Neural progenitor cell (in vitro differentiated cells): ENCODE results near the gene ANKRD1. TPM values are rescaled to one million over a fixed set of nuclear protein-coding genes. Genes with fewer than 3 reads are reported as not detected.
"Not testable (repeated sequence)": the region's sequence is repeated elsewhere in the genome, so short reads cannot be mapped to it uniquely, and the experiment has no call there.

Experiments
- DNase-seq: peaks from one replicate; pipeline ENCODE4 v3.0.0-alpha.2; 2016; ENCODE audit warnings: low spot score
- H2AFZ ChIP-seq: fragments of 200-600 bp; sonication (generic); replicated peaks from 2 replicates; pipeline ENCODE4 v1.6.1; 2016; ENCODE audit warnings: antibody characterized with exemption
- H3F3A ChIP-seq: fragments of 200-600 bp; sonication (generic); 2 replicates; pipeline ENCODE4 v1.6.1; 2016; ENCODE audit warnings: antibody characterized with exemption, low read depth
- H3K27ac ChIP-seq: fragments of 200-600 bp; sonication (generic); 2 replicates; pipeline ENCODE4 v1.5.1; 2016; ENCODE audit warnings: mild to moderate bottlenecking
- H3K27me3 ChIP-seq: fragments of 200-600 bp; sonication (generic); 2 replicates; pipeline ENCODE4 v1.6.1; 2016; ENCODE audit warnings: mild to moderate bottlenecking, moderate library complexity
- H3K36me3 ChIP-seq: fragments of 200-600 bp; sonication (generic); 2 replicates; pipeline ENCODE4 v1.5.1; 2016
- H3K4me1 ChIP-seq: fragments of 200-600 bp; sonication (generic); 2 replicates; pipeline ENCODE4 v1.6.1; 2016; ENCODE audit warnings: mixed run types
- H3K4me2 ChIP-seq: fragments of 200-600 bp; sonication (generic); 2 replicates; pipeline ENCODE4 v1.6.1; 2016
- H3K4me3 ChIP-seq: fragments of 200-600 bp; sonication (generic); 2 replicates; pipeline ENCODE4 v1.5.1; 2016
- H3K79me2 ChIP-seq: fragments of 200-600 bp; sonication (generic); 2 replicates; pipeline ENCODE4 v1.6.1; 2016; ENCODE audit warnings: low read depth
- H3K9ac ChIP-seq: fragments of 200-600 bp; sonication (generic); 2 replicates; pipeline ENCODE4 v1.6.1; 2016
- H3K9me3 ChIP-seq: fragments of 200-600 bp; sonication (generic); 2 replicates; pipeline ENCODE4 v1.5.1; 2016; ENCODE audit warnings: low read depth
- H4K20me1 ChIP-seq: fragments of 200-600 bp; sonication (generic); 2 replicates; pipeline ENCODE4 v1.6.1; 2016; ENCODE audit warnings: low read depth
- H3K27ac Mint-ChIP-seq: 3 replicates; pipeline ENCODE4 v1.8.0; 2021; ENCODE audit warnings: mixed read lengths
- H3K27me3 Mint-ChIP-seq: 2 replicates; pipeline ENCODE4 v1.8.0; 2022; ENCODE audit warnings: low read depth, mild to moderate bottlenecking, inconsistent platforms, moderate library complexity, mixed read lengths; ENCODE audit not compliant: insufficient read depth
- H3K36me3 Mint-ChIP-seq: 3 replicates; pipeline ENCODE4 v1.8.0; 2021; ENCODE audit warnings: mixed read lengths
- H3K4me1 Mint-ChIP-seq: 3 replicates; pipeline ENCODE4 v1.8.0; 2021; ENCODE audit warnings: mixed read lengths
- H3K4me3 Mint-ChIP-seq: 3 replicates; pipeline ENCODE4 v1.8.0; 2021; ENCODE audit warnings: mild to moderate bottlenecking, moderate library complexity, mixed read lengths
- H3K9me3 Mint-ChIP-seq: 3 replicates; pipeline ENCODE4 v1.8.0; 2020; ENCODE audit warnings: mixed read lengths
- CTCF ChIP-seq: fragments of 200-600 bp; sonication (generic); IDR thresholded peaks from 2 replicates; pipeline ENCODE4 v1.5.1; 2017; ENCODE audit warnings: antibody characterized with exemption, mild to moderate bottlenecking
- EZH2 ChIP-seq: fragments of 200-600 bp; sonication (generic); IDR thresholded peaks from 2 replicates; pipeline ENCODE4 v1.6.1; 2017; ENCODE audit warnings: antibody characterized with exemption, mild to moderate bottlenecking, moderate library complexity
- EZH2phosphoT487 ChIP-seq: fragments of 200-600 bp; sonication (generic); IDR thresholded peaks from 2 replicates; pipeline ENCODE4 v1.6.1; 2017; ENCODE audit warnings: antibody characterized with exemption
- total RNA-seq: library from RNA; depleted of rRNA; stranded (reverse); fragments of >200 nt; gene quantifications from 2 replicates; pipeline ENCODE4 v1.2.3, GENCODE V29; 2015; ENCODE audit warnings: low replicate concordance

ANKRD1 gene
- total RNA-seq, 1 donor from 2014 or later, result 1.2 TPM

- H3K27ac ChIP-seq, result no peak overlapping the region
- H3K4me2 ChIP-seq, result no peak overlapping the region
- H2AFZ ChIP-seq, result no peak overlapping the region
- Mint-ChIP-seq H3K27me3 (no peaks in the 10 kb centered on the region), H3K4me3 (no peak overlapping the region), H3K27ac (no peak overlapping the region), H3K36me3 (peaks cover 17% of the 10 kb centered on the region), H3K9me3 (no peaks in the 10 kb centered on the region), H3K4me1 (no peaks in the 10 kb centered on the region)
- no peak for TF ChIP-seq EZH2phosphoT487
- no peak for TF ChIP-seq EZH2
- no peak for TF ChIP-seq CTCF
- no peaks in the 10 kb centered on the region for H3K27me3 ChIP-seq
- H3K4me3 ChIP-seq, result no peak overlapping the region
- no peaks in the 10 kb centered on the region for H3K9me3 ChIP-seq
- peaks cover 6% of the 10 kb centered on the region for H4K20me1 ChIP-seq
- no peak for DNase-seq
- H3K36me3 ChIP-seq, result peaks cover 15% of the 10 kb centered on the region
- no peaks in the 10 kb centered on the region for H3K4me1 ChIP-seq
- H3K79me2 ChIP-seq, result no peaks in the 10 kb centered on the region
- no peaks in the 10 kb centered on the region for H3F3A ChIP-seq
- no peak overlapping the region for H3K9ac ChIP-seq
Observed at GRCh38 chr10:90885176-90885575, 35.7 kb downstream of the ANKRD1 start.

- no peak overlapping the region for H3K9ac ChIP-seq
- no peak overlapping the region for H3K4me2 ChIP-seq
- Mint-ChIP-seq H3K27me3 (no peaks in the 10 kb centered on the region), H3K9me3 (no peaks in the 10 kb centered on the region), H3K27ac (no peak overlapping the region), H3K36me3 (peaks cover 16% of the 10 kb centered on the region), H3K4me3 (no peak overlapping the region), H3K4me1 (no peaks in the 10 kb centered on the region)
- no peaks in the 10 kb centered on the region for H3K4me1 ChIP-seq
- H3K4me3 ChIP-seq, result no peak overlapping the region
- no peaks in the 10 kb centered on the region for H3K27me3 ChIP-seq
- no peaks in the 10 kb centered on the region for H3K9me3 ChIP-seq
- no peak for DNase-seq
- no peak overlapping the region for H3K27ac ChIP-seq
- no peaks in the 10 kb centered on the region for H3K79me2 ChIP-seq
- peaks cover 6% of the 10 kb centered on the region for H4K20me1 ChIP-seq
- H2AFZ ChIP-seq, result no peak overlapping the region
- TF ChIP-seq EZH2 (no peak), EZH2phosphoT487 (no peak), CTCF (no peak)
- no peaks in the 10 kb centered on the region for H3F3A ChIP-seq
- H3K36me3 ChIP-seq, result peaks cover 15% of the 10 kb centered on the region
Observed at GRCh38 chr10:90884431-90884830, 36.5 kb downstream of the ANKRD1 start.

- H3K4me2 ChIP-seq, H3K4me1 ChIP-seq, H2AFZ ChIP-seq, H3K27me3 Mint-ChIP-seq, H3K9me3 ChIP-seq, H3K27ac Mint-ChIP-seq, H3K4me1 Mint-ChIP-seq, H3K4me3 Mint-ChIP-seq, H3K9me3 Mint-ChIP-seq, H3F3A ChIP-seq, H3K9ac ChIP-seq, H3K79me2 ChIP-seq, H3K27ac ChIP-seq, H3K27me3 ChIP-seq, H3K36me3 Mint-ChIP-seq, H3K4me3 ChIP-seq, H3K36me3 ChIP-seq: not testable (repeated sequence)
- DNase-seq, result peak; percentile 17
- peaks cover 14% of the 10 kb centered on the region for H4K20me1 ChIP-seq
- TF ChIP-seq CTCF, result peak; percentile 72
Observed at GRCh38 chr10:90880059-90880719, 40.7 kb downstream of the ANKRD1 start.
